Heart left ventricle (tissue), 13 donors: ENCODE measurements around the gene GPRIN2.
"Not testable (repeated sequence)": the region's sequence is repeated elsewhere in the genome, so short reads cannot be mapped to it uniquely, and the experiment has no call there.

Experiments
- POLR2A ChIP-seq, 2 donors: fragments of 450-650 bp; IDR thresholded peaks; one replicate each; pipeline ENCODE4 v1.6.1; 2017; ENCODE audit warnings: antibody characterized with exemption in 2 of 2, mild to moderate bottlenecking in 2 of 2, moderate library complexity in 2 of 2
- TF ChIP-seq, protein P1 (sequence below), 12 donors: fragments of 200-600 bp; sonication (generic) in 4 of 12; IDR thresholded peaks; one replicate each; pipeline versions ENCODE4 v1.5.0 to v1.8.0; 2018 to 2022; ENCODE audit warnings: antibody characterized with exemption in 12 of 12, mild to moderate bottlenecking in 5 of 12
- donor health status: ischemic (EF 13 %, LVEDD 7.1; RV severe dilation, severe dysfunction).
- donor health status: DM: no; HTN: yes; CAD: no.
- donor health status: DM: no; HTN: no; CAD: no.
- donor health status: ischemic (EF 25% LVEDD 6.9; RV normal size, moderate dysfunction).
- donor health status: ischemic (EF 25% LVEDD 5.7; RV mildly dilated, moderate dysfunction).
- donor health status: ischemic (EF 35%, LVEDD 5.7; RV mildly dilated, moderate dysfunction).
- donor health status: nonischemic (EF 11% LVEDD 7.7; RV severe dilation, severe dysfunction).
- donor health status: DM: yes; HTN: yes; CAD: no.
- donor health status: PGD.
- donor health status: ischemic (EF 29% LVEDD 5.4; RV normal size, mild dysfunction).
- donor health status: nonischemic (EF 23%, LVEDD 6.1; RV moderate dilation, normal function).

DNA sequence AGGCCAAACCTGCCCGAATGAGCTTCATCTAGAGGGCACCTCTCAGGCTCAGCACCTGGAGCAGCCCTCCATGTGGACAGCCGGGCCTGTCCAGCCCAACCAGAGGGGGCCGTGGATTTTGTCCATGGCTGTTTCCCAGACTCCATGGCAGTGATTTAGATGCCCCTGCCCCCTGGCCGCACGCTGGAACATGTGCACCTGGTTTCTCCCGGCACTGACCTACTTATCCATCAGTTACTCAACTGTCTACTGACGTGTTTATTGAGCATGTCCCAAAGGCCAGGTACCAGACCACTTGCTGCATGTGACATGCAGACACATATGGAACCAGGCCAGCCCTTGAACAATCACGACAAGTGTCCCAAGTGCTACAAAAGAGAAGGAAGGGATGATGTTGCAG is 43.1 kb downstream of the GPRIN2 start:
- TF ChIP-seq POLR2A (IDR thresholded peaks at IDR 0.05), result not testable (repeated sequence)
- TF ChIP-seq, protein P1, sequence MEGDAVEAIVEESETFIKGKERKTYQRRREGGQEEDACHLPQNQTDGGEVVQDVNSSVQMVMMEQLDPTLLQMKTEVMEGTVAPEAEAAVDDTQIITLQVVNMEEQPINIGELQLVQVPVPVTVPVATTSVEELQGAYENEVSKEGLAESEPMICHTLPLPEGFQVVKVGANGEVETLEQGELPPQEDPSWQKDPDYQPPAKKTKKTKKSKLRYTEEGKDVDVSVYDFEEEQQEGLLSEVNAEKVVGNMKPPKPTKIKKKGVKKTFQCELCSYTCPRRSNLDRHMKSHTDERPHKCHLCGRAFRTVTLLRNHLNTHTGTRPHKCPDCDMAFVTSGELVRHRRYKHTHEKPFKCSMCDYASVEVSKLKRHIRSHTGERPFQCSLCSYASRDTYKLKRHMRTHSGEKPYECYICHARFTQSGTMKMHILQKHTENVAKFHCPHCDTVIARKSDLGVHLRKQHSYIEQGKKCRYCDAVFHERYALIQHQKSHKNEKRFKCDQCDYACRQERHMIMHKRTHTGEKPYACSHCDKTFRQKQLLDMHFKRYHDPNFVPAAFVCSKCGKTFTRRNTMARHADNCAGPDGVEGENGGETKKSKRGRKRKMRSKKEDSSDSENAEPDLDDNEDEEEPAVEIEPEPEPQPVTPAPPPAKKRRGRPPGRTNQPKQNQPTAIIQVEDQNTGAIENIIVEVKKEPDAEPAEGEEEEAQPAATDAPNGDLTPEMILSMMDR (IDR thresholded peaks at IDR 0.05), result not testable (repeated sequence)
